Esophagus squamous epithelium (tissue), 5 donors: ENCODE data around the gene CLCN1. TPM values are rescaled to one million over a fixed set of nuclear protein-coding genes. Genes with fewer than 3 reads are reported as not detected.

ENCODE experiments used
- DNase-seq: peaks from one replicate; lab custom pipeline; 2025; lab: John Stamatoyannopoulos, UW
- H3K27ac ChIP-seq, 4 donors: fragments of 200-600 bp; sonication (generic); one replicate each; pipeline ENCODE4 v1.5.1; 2016 to 2019; ENCODE audit warnings: mild to moderate bottlenecking in 1 of 4
- H3K27me3 ChIP-seq, 4 donors: fragments of 200-600 bp; sonication (generic); 1 replicate in 3 of 4; 2 replicates in 1 of 4; pipeline versions ENCODE4 v1.5.1 to v1.6.0; 2017 to 2021; ENCODE audit warnings: antibody characterized with exemption in 1 of 4
- H3K36me3 ChIP-seq, 3 donors: fragments of 200-600 bp; sonication (generic); one replicate each; pipeline ENCODE4 v1.5.1; 2016 to 2019
- H3K4me1 ChIP-seq, 3 donors: fragments of 200-600 bp; sonication (generic); one replicate each; pipeline ENCODE4 v1.5.1; 2017 to 2019
- H3K4me3 ChIP-seq, 4 donors: fragments of 200-600 bp; sonication (generic); 1 replicate in 3 of 4; 2 replicates in 1 of 4; pipeline ENCODE4 v1.5.1; 2016 to 2019; ENCODE audit warnings: mild to moderate bottlenecking in 2 of 4, moderate library complexity in 1 of 4
- H3K9me3 ChIP-seq, 3 donors: fragments of 200-600 bp; sonication (generic); one replicate each; pipeline ENCODE4 v1.5.1; 2016 to 2019
- POLR2A ChIP-seq, 4 donors: fragments of 450-650 bp; IDR thresholded peaks; one replicate each; pipeline ENCODE4 v1.6.1; 2017; ENCODE audit warnings: antibody characterized with exemption in 4 of 4, mild to moderate bottlenecking in 4 of 4, moderate library complexity in 3 of 4
- WGBS, 2 donors: methylation state at CpG; one replicate each; pipeline ENCODE4 v1.1.5; 2018; 5-methylcytosine and 5-hydroxymethylcytosine counted together
- intact Hi-C: fragments of 100-400 bp; cut with DNase I; formaldehyde crosslinking; loops from one replicate; pipeline ENCODE4 v1.15.0; 2022
- total RNA-seq, 4 donors: library from RNA; depleted of rRNA; stranded (reverse); fragments of >200 nt; gene quantifications; one replicate each; pipeline ENCODE4 v1.1.0, GENCODE V29; 2016
- TF ChIP-seq, protein P1 (sequence below), 6 experiments: fragments of 450-650 bp in 4 of 6; fragments of 200-600 bp in 2 of 6; sonication (generic) in 2 of 6; IDR thresholded peaks; one replicate each; pipeline ENCODE4 v1.5.1; 2016 to 2019; ENCODE audit warnings: antibody characterized with exemption in 6 of 6, mild to moderate bottlenecking in 4 of 6, moderate library complexity in 4 of 6
- donor health status: DM: yes; HTN: yes; CAD: no.

The CLCN1 gene
- total RNA-seq, 4 donors from 2014 or later: under 0.01 to 0.91 (median 0.13) TPM; not detected in 1

GRCh38 chr7:143372070-143372469 is 56.2 kb downstream of the CLCN1 start:
- Histone ChIP-seq H3K4me1 (peaks cover 4 to 29% (median 20%) of the 10 kb centered on the region in 3 donors), H3K4me3 (no peak overlapping the region), H3K9me3 (no peaks in the 10 kb centered on the region), H3K27me3 (no peaks in the 10 kb centered on the region), H3K27ac (peak overlapping the region in 3 of 4 donors; percentile 39 to 66 (median 57)), H3K36me3 (no peaks in the 10 kb centered on the region)
- intact Hi-C loops: no loop called here
- TF ChIP-seq POLR2A (IDR thresholded peaks at IDR 0.05): no peak
- TF ChIP-seq, protein P1, sequence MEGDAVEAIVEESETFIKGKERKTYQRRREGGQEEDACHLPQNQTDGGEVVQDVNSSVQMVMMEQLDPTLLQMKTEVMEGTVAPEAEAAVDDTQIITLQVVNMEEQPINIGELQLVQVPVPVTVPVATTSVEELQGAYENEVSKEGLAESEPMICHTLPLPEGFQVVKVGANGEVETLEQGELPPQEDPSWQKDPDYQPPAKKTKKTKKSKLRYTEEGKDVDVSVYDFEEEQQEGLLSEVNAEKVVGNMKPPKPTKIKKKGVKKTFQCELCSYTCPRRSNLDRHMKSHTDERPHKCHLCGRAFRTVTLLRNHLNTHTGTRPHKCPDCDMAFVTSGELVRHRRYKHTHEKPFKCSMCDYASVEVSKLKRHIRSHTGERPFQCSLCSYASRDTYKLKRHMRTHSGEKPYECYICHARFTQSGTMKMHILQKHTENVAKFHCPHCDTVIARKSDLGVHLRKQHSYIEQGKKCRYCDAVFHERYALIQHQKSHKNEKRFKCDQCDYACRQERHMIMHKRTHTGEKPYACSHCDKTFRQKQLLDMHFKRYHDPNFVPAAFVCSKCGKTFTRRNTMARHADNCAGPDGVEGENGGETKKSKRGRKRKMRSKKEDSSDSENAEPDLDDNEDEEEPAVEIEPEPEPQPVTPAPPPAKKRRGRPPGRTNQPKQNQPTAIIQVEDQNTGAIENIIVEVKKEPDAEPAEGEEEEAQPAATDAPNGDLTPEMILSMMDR (IDR thresholded peaks at IDR 0.05): peak in 3 of 6 experiments; percentile 13 to 54 (median 38)
- DNase-seq: no peak
- WGBS, 2 donors: 26 to 37% methylated on average over 4 of the region's 4 CpGs

GRCh38 chr7:143373255-143373794 is 57.4 kb downstream of the CLCN1 start:
- Histone ChIP-seq H3K36me3 (no peaks in the 10 kb centered on the region), H3K27me3 (no peaks in the 10 kb centered on the region), H3K27ac (no peak overlapping the region), H3K4me3 (no peak overlapping the region), H3K9me3 (no peaks in the 10 kb centered on the region), H3K4me1 (peaks cover 4 to 36% (median 25%) of the 10 kb centered on the region in 3 donors)
- WGBS, 2 donors: 87 to 88% methylated on average over 4 of the region's 4 CpGs
- no peak for TF ChIP-seq POLR2A (IDR thresholded peaks at IDR 0.05)
- TF ChIP-seq, protein P1 (IDR thresholded peaks at IDR 0.05): no peak
- DNase-seq: no peak
- intact Hi-C loops: no loop called here

- Histone ChIP-seq H3K27ac (peak overlapping the region in 1 of 4 donors; percentile 39), H3K36me3 (no peaks in the 10 kb centered on the region), H3K9me3 (no peaks in the 10 kb centered on the region), H3K4me1 (peaks cover 5 to 48% (median 37%) of the 10 kb centered on the region in 3 donors), H3K4me3 (no peak overlapping the region), H3K27me3 (no peaks in the 10 kb centered on the region)
- DNase-seq: no peak
- intact Hi-C loops: no loop called here
- TF ChIP-seq, protein P1 (IDR thresholded peaks at IDR 0.05): no peak
- TF ChIP-seq POLR2A (IDR thresholded peaks at IDR 0.05): no peak
- WGBS, 2 donors: 68 to 86% methylated on average over 5 of the region's 5 CpGs
Measured at GRCh38 chr7:143374561-143374960, 58.6 kb downstream of the CLCN1 start.

DNA sequence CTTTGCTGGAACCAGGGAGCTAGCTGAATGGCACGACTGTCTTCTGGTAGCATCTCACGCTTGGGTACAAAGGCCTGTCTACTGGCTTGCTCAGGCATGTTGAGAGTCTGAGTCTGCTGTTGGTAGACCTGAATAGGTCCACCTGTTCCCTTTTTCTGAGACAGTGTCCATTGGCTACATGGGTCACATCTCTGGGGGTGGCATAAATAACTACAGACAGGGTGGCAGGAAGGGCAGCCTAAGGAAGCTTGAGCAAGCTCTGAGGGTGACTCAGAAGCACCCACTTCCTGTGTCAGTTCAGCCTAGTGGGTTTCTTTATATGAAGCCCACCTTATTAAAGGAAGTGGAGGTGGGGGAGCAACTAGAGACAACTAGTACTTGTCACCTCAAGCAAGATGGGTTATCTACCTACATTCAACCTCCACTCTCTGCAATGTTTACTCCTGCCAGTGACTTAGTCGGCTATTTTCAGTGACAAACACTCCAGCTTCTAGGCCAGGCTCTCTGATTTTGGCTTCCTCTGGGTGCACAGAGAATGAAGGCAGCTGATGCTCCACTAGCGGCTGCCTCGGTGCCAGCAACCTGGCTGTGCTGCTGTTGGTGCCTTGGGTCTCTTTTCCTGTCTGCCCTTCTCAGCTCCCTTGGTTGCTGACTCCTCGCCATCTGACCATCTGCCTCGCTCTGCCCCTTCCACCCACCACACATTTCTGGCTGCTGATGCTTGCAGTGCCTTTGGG is 59.6 kb downstream of the CLCN1 start:
- intact Hi-C loops: no loop called here
- H3K27me3 ChIP-seq: no peaks in the 10 kb centered on the region
- peak overlapping the region in 3 of 4 donors; percentile 18 to 75 (median 71) for H3K27ac ChIP-seq
- 55 to 74% methylated on average over 5 to 7 of the region's 7 CpGs for WGBS, 2 donors
- H3K4me1 ChIP-seq: peaks cover 9 to 54% (median 41%) of the 10 kb centered on the region in 3 donors
- H3K4me3 ChIP-seq: no peak overlapping the region
- H3K36me3 ChIP-seq: no peaks in the 10 kb centered on the region
- no peaks in the 10 kb centered on the region for H3K9me3 ChIP-seq
- TF ChIP-seq, protein P1 (IDR thresholded peaks at IDR 0.05): no peak
- TF ChIP-seq POLR2A (IDR thresholded peaks at IDR 0.05): no peak
- DNase-seq: no peak

DNA sequence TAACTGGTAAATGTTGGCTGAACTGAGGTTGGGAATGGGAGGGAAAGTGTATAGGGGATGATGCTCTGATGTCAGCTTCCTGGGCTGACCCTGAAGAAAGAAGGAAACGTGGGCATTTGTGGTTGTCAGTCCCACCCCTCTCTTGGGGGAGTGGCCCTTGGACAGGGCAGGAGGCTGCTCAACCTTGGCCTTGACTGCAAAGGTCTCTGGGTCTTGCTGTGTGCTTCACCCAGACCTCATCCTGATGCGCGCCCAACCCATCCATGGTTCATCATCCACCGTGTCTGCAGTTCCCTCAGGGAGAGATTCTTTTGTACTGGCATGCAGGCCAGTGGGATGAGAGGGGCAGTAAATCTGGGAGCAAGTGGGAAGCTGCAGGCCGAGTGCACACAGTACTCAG is 60.5 kb downstream of the CLCN1 start:
- WGBS, 2 donors: 29 to 39% methylated on average over 2 of the region's 5 CpGs
- Histone ChIP-seq H3K9me3 (no peaks in the 10 kb centered on the region), H3K4me1 (peaks cover 9 to 54% (median 41%) of the 10 kb centered on the region in 3 donors), H3K27me3 (no peaks in the 10 kb centered on the region), H3K4me3 (no peak overlapping the region), H3K36me3 (no peaks in the 10 kb centered on the region), H3K27ac (peak overlapping the region in 1 of 4 donors; percentile 71)
- no peak for TF ChIP-seq POLR2A (IDR thresholded peaks at IDR 0.05)
- TF ChIP-seq, protein P1 (IDR thresholded peaks at IDR 0.05): no peak
- DNase-seq: no peak
- intact Hi-C loops: no loop called here
